Smooth muscle cell (in vitro differentiated cells): ENCODE measurements around the gene LTC4S. TPM values are rescaled to one million over a fixed set of nuclear protein-coding genes. Genes with fewer than 3 reads are reported as not detected.
A peak's percentile ranks its signal among the peaks of the same experiment; 100 is the strongest.

Source experiments
- DNase-seq: peaks from one replicate; lab custom pipeline; 2025; ENCODE audit not compliant: unreplicated experiment; lab: John Stamatoyannopoulos, UW
- H2AFZ ChIP-seq: fragments of 200-600 bp; sonication (generic); 2 replicates; pipeline ENCODE4 v1.6.0; 2016; ENCODE audit warnings: antibody characterized with exemption, low read depth, mild to moderate bottlenecking
- H3F3A ChIP-seq: fragments of 200-600 bp; sonication (generic); 2 replicates; pipeline ENCODE4 v1.6.0; 2017; ENCODE audit warnings: antibody characterized with exemption, low read depth
- H3K27ac ChIP-seq: fragments of 200-600 bp; sonication (generic); 2 replicates; pipeline ENCODE4 v1.5.1; 2016; ENCODE audit warnings: low read depth, mild to moderate bottlenecking
- H3K27me3 ChIP-seq: fragments of 200-600 bp; sonication (generic); 2 replicates; pipeline ENCODE4 v1.6.1; 2016; ENCODE audit warnings: low read depth, mild to moderate bottlenecking
- H3K36me3 ChIP-seq: fragments of 200-600 bp; sonication (generic); 2 replicates; pipeline ENCODE4 v1.5.1; 2016; ENCODE audit warnings: low read depth
- H3K4me1 ChIP-seq: fragments of 200-600 bp; sonication (generic); 2 replicates; pipeline ENCODE4 v1.5.1; 2016; ENCODE audit warnings: low read depth
- H3K4me2 ChIP-seq: fragments of 200-600 bp; sonication (generic); 2 replicates; pipeline ENCODE4 v1.6.0; 2016; ENCODE audit warnings: mild to moderate bottlenecking
- H3K4me3 ChIP-seq: fragments of 200-600 bp; sonication (generic); 2 replicates; pipeline ENCODE4 v1.5.1; 2016; ENCODE audit warnings: mild to moderate bottlenecking
- H3K79me2 ChIP-seq: fragments of 200-600 bp; sonication (generic); 2 replicates; pipeline ENCODE4 v1.6.0; 2016; ENCODE audit warnings: low read depth, mild to moderate bottlenecking
- H3K9ac ChIP-seq: fragments of 200-600 bp; sonication (generic); 2 replicates; pipeline ENCODE4 v1.6.0; 2016; ENCODE audit warnings: low read depth
- H3K9me3 ChIP-seq: fragments of 200-600 bp; sonication (generic); replicated peaks from 2 replicates; pipeline ENCODE4 v1.5.1; 2016; ENCODE audit warnings: low read depth
- H4K20me1 ChIP-seq: fragments of 200-600 bp; sonication (generic); 2 replicates; pipeline ENCODE4 v1.6.0; 2016; ENCODE audit warnings: low read depth
- CTCF ChIP-seq: fragments of 200-600 bp; sonication (generic); IDR thresholded peaks from 2 replicates; pipeline ENCODE4 v1.5.1; 2017; ENCODE audit warnings: borderline replicate concordance, mild to moderate bottlenecking, antibody characterized with exemption; ENCODE audit not compliant: insufficient read depth, poor library complexity, severe bottlenecking
- WGBS: methylation state at CpG from one replicate; pipeline ENCODE4 v1.1.7; 2016; ENCODE audit warnings: low lambda C conversion rate; 5-methylcytosine and 5-hydroxymethylcytosine counted together
- polyA plus RNA-seq: library from polyadenylated mRNA; unstranded; fragments of >200 nt; fragmentation: Nextera tagmentation; extraction: Ambion mirVana; gene quantifications from 2 replicates; pipeline ENCODE4 v1.2.1, GENCODE V29; 2016
- total RNA-seq: library from RNA; depleted of rRNA; stranded (reverse); fragments of >200 nt; gene quantifications from 2 replicates; pipeline ENCODE4 v1.2.3, GENCODE V29; 2014

Gene LTC4S
- total and polyA plus RNA-seq, 2 experiments from 2014 or later, result not detected

GRCh38 chr5:179749857-179750508, 43.8 kb upstream of the LTC4S start:
- Histone ChIP-seq H3K4me1 (no peaks in the 10 kb centered on the region), H3K79me2 (peaks cover 96% of the 10 kb centered on the region), H3K36me3 (no peaks in the 10 kb centered on the region), H3K27me3 (no peaks in the 10 kb centered on the region), H4K20me1 (peaks cover 96% of the 10 kb centered on the region), H3K27ac (no peak overlapping the region), H3F3A (no peaks in the 10 kb centered on the region), H2AFZ (no peak overlapping the region), H3K9ac (no peak overlapping the region), H3K9me3 (no peaks in the 10 kb centered on the region), H3K4me2 (no peak overlapping the region), H3K4me3 (no peak overlapping the region)
- TF ChIP-seq CTCF, result no peak
- 97% methylated on average over 8 of the region's 8 CpGs for WGBS
- no peak for DNase-seq

- H3F3A ChIP-seq, result no peaks in the 10 kb centered on the region
- peaks cover 99% of the 10 kb centered on the region for H4K20me1 ChIP-seq
- H3K27ac ChIP-seq, result no peak overlapping the region
- H2AFZ ChIP-seq, result no peak overlapping the region
- no peaks in the 10 kb centered on the region for H3K27me3 ChIP-seq
- peaks cover 98% of the 10 kb centered on the region for H3K79me2 ChIP-seq
- H3K4me3 ChIP-seq, result no peak overlapping the region
- TF ChIP-seq CTCF, result no peak
- H3K36me3 ChIP-seq, result no peaks in the 10 kb centered on the region
- no peaks in the 10 kb centered on the region for H3K9me3 ChIP-seq
- H3K4me2 ChIP-seq, result no peak overlapping the region
- no peaks in the 10 kb centered on the region for H3K4me1 ChIP-seq
- H3K9ac ChIP-seq, result no peak overlapping the region
- WGBS, result 98% methylated on average over 5 of the region's 5 CpGs
- DNase-seq, result no peak
Measured at GRCh38 chr5:179753971-179754370, 39.8 kb upstream of the LTC4S start.

- no peaks in the 10 kb centered on the region for H3K36me3 ChIP-seq
- no peaks in the 10 kb centered on the region for H3K9me3 ChIP-seq
- H3K4me3 ChIP-seq, result no peak overlapping the region
- no peak overlapping the region for H2AFZ ChIP-seq
- H3K4me2 ChIP-seq, result no peak overlapping the region
- H3K27ac ChIP-seq, result peak overlapping the region; percentile 28
- TF ChIP-seq CTCF, result no peak
- no peak for DNase-seq
- H3F3A ChIP-seq, result no peaks in the 10 kb centered on the region
- no peaks in the 10 kb centered on the region for H3K27me3 ChIP-seq
- H3K4me1 ChIP-seq, result no peaks in the 10 kb centered on the region
- peaks cover 98% of the 10 kb centered on the region for H3K79me2 ChIP-seq
- H4K20me1 ChIP-seq, result peaks cover 99% of the 10 kb centered on the region
- 32% methylated on average over 2 of the region's 2 CpGs for WGBS
- no peak overlapping the region for H3K9ac ChIP-seq
Measured at GRCh38 chr5:179755022-179755421, 38.8 kb upstream of the LTC4S start.

GRCh38 chr5:179758955-179759354, 34.8 kb upstream of the LTC4S start:
- Histone ChIP-seq H3K27ac (no peak overlapping the region), H3K4me3 (no peak overlapping the region), H3K4me1 (peaks cover 14% of the 10 kb centered on the region), H3K9me3 (no peaks in the 10 kb centered on the region), H2AFZ (no peak overlapping the region), H3K36me3 (no peaks in the 10 kb centered on the region), H3K27me3 (no peaks in the 10 kb centered on the region), H3K4me2 (no peak overlapping the region), H4K20me1 (peaks cover 100% of the 10 kb centered on the region), H3K79me2 (peaks cover 85% of the 10 kb centered on the region), H3K9ac (no peak overlapping the region), H3F3A (peaks cover 10% of the 10 kb centered on the region)
- no peak for DNase-seq
- no peak for TF ChIP-seq CTCF
- WGBS, result 77% methylated on average over 8 of the region's 8 CpGs
